Measurements from ENCODE around the gene ARSK. TPM values are rescaled to one million over a fixed set of nuclear protein-coding genes. Genes with fewer than 3 reads are reported as not detected.

The ARSK gene
- polyA plus RNA-seq, 1 of the 3 experiments (the other 2 are of a cell fraction): 5.6 TPM

GRCh38 chr5:95528565-95528964 lies 26.3 kb upstream of the ARSK start:
- Histone ChIP-seq H3K27me3 (ENCODE audit: insufficient read depth) (no peaks in the 10 kb centered on the region), H3K4me2 (no peak overlapping the region), H3F3A (replicated peaks; ENCODE audit: insufficient read depth) (peaks cover 8% of the 10 kb centered on the region), H4K20me1 (ENCODE audit: insufficient read depth) (no peaks in the 10 kb centered on the region), H3K36me3 (replicated peaks in 1 of 2; ENCODE audit: control insufficient read depth in 1 of 2, insufficient read depth in 2 of 2, low read length in 1 of 2) (peaks cover 62 to 83% of the 10 kb centered on the region in 2 experiments), H3K79me2 (ENCODE audit: insufficient read depth) (peaks cover 7% of the 10 kb centered on the region; the same call in 1 of the 2 replicates), H3K9me3 (no peaks in the 10 kb centered on the region), H3K4me3 (ENCODE audit: low read depth in 2 of 2, low read length in 1 of 2) (no peak overlapping the region), H2AFZ (ENCODE audit: low read depth) (no peak overlapping the region), H3K9ac (no peak overlapping the region), H3K4me1 (ENCODE audit: control insufficient read depth in 1 of 2, insufficient read depth in 2 of 2, low read depth in 1 of 2, low read length in 1 of 2) (peaks cover 0 to 8% of the 10 kb centered on the region in 2 experiments; a peak in 2 of 4 replicates), H3K27ac (ENCODE audit: low read depth in 2 of 2, low read length in 1 of 2) (no peak overlapping the region), H3K9me2 (no peaks in the 10 kb centered on the region)
- CTCF ChIA-PET: interaction anchor here (0.6 kb wide), 1 partner anchor 1247 kb away, joined by 3 read pairs; no protein-coding TSS in a partner anchor
- no peak for DNase-seq
- POLR2A ChIA-PET: no interaction called here
- TF ChIP-seq TAF1 (IDR thresholded peaks at IDR 0.05; ENCODE audit: borderline replicate concordance, low read depth, low read length) (no peak), SIN3A (IDR thresholded peaks at IDR 0.05; ENCODE audit: borderline replicate concordance, low read depth, low read length) (no peak), RFX5 (IDR thresholded peaks at IDR 0.05; ENCODE audit: low read length) (no peak), GABPA (IDR thresholded peaks at IDR 0.05; ENCODE audit: low read depth) (no peak), NFIC (IDR thresholded peaks at IDR 0.05; ENCODE audit: borderline replicate concordance) (no peak), SMC3 (IDR thresholded peaks at IDR 0.05; ENCODE audit: low read depth, low read length) (no peak), CHD2 (IDR thresholded peaks at IDR 0.05; ENCODE audit: low read length, partially characterized antibody) (no peak), MXI1 (IDR thresholded peaks at IDR 0.05; ENCODE audit: low read depth, low read length) (no peak), POLR2AphosphoS5 (IDR thresholded peaks at IDR 0.05; ENCODE audit: low read depth, low read length) (no peak), MAX (IDR thresholded peaks at IDR 0.05; ENCODE audit: low read depth) (no peak), EP300 (IDR thresholded peaks at IDR 0.05; ENCODE audit: borderline replicate concordance in 1 of 2, low read depth in 1 of 2, low read length in 1 of 2) (no peak), PBX3 (IDR thresholded peaks at IDR 0.05) (no peak), ELF1 (IDR thresholded peaks at IDR 0.05) (no peak), RXRA (IDR thresholded peaks at IDR 0.05; ENCODE audit: borderline replicate concordance, low read depth) (no peak), REST (IDR thresholded peaks at IDR 0.05; ENCODE audit: low read depth, low read length) (no peak), EZH2phosphoT487 (IDR thresholded peaks at IDR 0.05; ENCODE audit: borderline replicate concordance, low read depth) (no peak), RCOR1 (IDR thresholded peaks at IDR 0.05; ENCODE audit: low read length) (no peak), RAD21 (IDR thresholded peaks at IDR 0.05; ENCODE audit: low read length) (no peak), TEAD4 (IDR thresholded peaks at IDR 0.05; ENCODE audit: borderline replicate concordance, insufficient read depth) (no peak), TCF12 (IDR thresholded peaks at IDR 0.05) (no peak)

Data from SK-N-SH (cell line).